ENCODE measurements around the gene GAS7.

- TF ChIP-seq CTCF (IDR thresholded peaks at IDR 0.05; ENCODE audit: low read length): no peak
- no peak for TF ChIP-seq EZH2 (IDR thresholded peaks at IDR 0.05; ENCODE audit: borderline replicate concordance, low read length)
Observed at GRCh38 chr17:10196941-10197340, 1.5 kb downstream of the GAS7 start.
